Measurements from ENCODE around the gene PPP2R5C. TPM values are rescaled to one million over a fixed set of nuclear protein-coding genes. Genes with fewer than 3 reads are reported as not detected.
A peak's percentile ranks its signal among the peaks of the same experiment; 100 is the strongest.

PPP2R5C gene
- polyA plus RNA-seq, 1 donor from 2014 or later = 106 TPM

GRCh38 chr14:101869217-101869616 lies 107.7 kb downstream of the PPP2R5C start:
- H3K36me3 Mint-ChIP-seq = peaks cover 4% of the 10 kb centered on the region
- H3K4me3 Mint-ChIP-seq = no peak overlapping the region
- no peaks in the 10 kb centered on the region for H3K9me3 Mint-ChIP-seq
- H3K4me1 Mint-ChIP-seq = peaks cover 20 to 29% (median 24%) of the 10 kb centered on the region in 3 donors
- H3K27me3 Mint-ChIP-seq = no peaks in the 10 kb centered on the region
- H3K27ac Mint-ChIP-seq = no peak overlapping the region

GRCh38 chr14:101870273-101870939 lies 108.9 kb downstream of the PPP2R5C start:
- Mint-ChIP-seq H3K27ac (no peak overlapping the region), H3K4me1 (peaks cover 24 to 37% (median 26%) of the 10 kb centered on the region in 3 donors), H3K9me3 (no peaks in the 10 kb centered on the region), H3K36me3 (peaks cover 4% of the 10 kb centered on the region), H3K27me3 (no peaks in the 10 kb centered on the region), H3K4me3 (no peak overlapping the region)

GRCh38 chr14:101872346-101872745 lies 110.8 kb downstream of the PPP2R5C start:
- Mint-ChIP-seq H3K27ac (peak overlapping the region in 1 of 3 donors; percentile 69), H3K4me1 (peaks cover 36 to 50% (median 36%) of the 10 kb centered on the region in 3 donors), H3K4me3 (no peak overlapping the region), H3K27me3 (no peaks in the 10 kb centered on the region), H3K9me3 (no peaks in the 10 kb centered on the region), H3K36me3 (peaks cover 4% of the 10 kb centered on the region)

GRCh38 chr14:101873076-101873825 lies 111.7 kb downstream of the PPP2R5C start:
- H3K4me1 Mint-ChIP-seq = peaks cover 36 to 56% (median 41%) of the 10 kb centered on the region in 3 donors
- no peaks in the 10 kb centered on the region for H3K27me3 Mint-ChIP-seq
- H3K36me3 Mint-ChIP-seq = peaks cover 5% of the 10 kb centered on the region
- peak overlapping the region in 1 of 4 donors; percentile 33 for H3K4me3 Mint-ChIP-seq
- peak overlapping the region; percentile 15 to 76 (median 69) for H3K27ac Mint-ChIP-seq
- no peaks in the 10 kb centered on the region for H3K9me3 Mint-ChIP-seq

- Mint-ChIP-seq H3K9me3 (no peaks in the 10 kb centered on the region), H3K4me1 (peaks cover 36 to 60% (median 44%) of the 10 kb centered on the region in 3 donors), H3K36me3 (peaks cover 5% of the 10 kb centered on the region), H3K27me3 (no peaks in the 10 kb centered on the region), H3K27ac (peak overlapping the region; percentile 15 to 77 (median 27)), H3K4me3 (peak overlapping the region in 1 of 4 donors; percentile 43)
These were observed 112.5 kb downstream of the PPP2R5C start for GRCh38 chr14:101873991-101874390.

GRCh38 chr14:101875041-101875726 lies 113.7 kb downstream of the PPP2R5C start:
- peak overlapping the region; percentile 88 to 98 (median 94) for H3K27ac Mint-ChIP-seq
- H3K9me3 Mint-ChIP-seq = no peaks in the 10 kb centered on the region
- no peaks in the 10 kb centered on the region for H3K27me3 Mint-ChIP-seq
- peaks cover 5% of the 10 kb centered on the region for H3K36me3 Mint-ChIP-seq
- H3K4me1 Mint-ChIP-seq = peaks cover 36 to 64% (median 51%) of the 10 kb centered on the region in 3 donors
- H3K4me3 Mint-ChIP-seq = peak overlapping the region in 3 of 4 donors; percentile 43 to 93 (median 63)

- H3K4me1 Mint-ChIP-seq = peaks cover 34 to 62% (median 52%) of the 10 kb centered on the region in 3 donors
- peak overlapping the region; percentile 88 to 98 (median 94) for H3K27ac Mint-ChIP-seq
- no peaks in the 10 kb centered on the region for H3K9me3 Mint-ChIP-seq
- no peaks in the 10 kb centered on the region for H3K27me3 Mint-ChIP-seq
- H3K36me3 Mint-ChIP-seq = peaks cover 5% of the 10 kb centered on the region
- H3K4me3 Mint-ChIP-seq = peak overlapping the region; percentile 43 to 93 (median 66)
These were observed 114.4 kb downstream of the PPP2R5C start for GRCh38 chr14:101875727-101876554.

- peak overlapping the region; percentile 88 to 98 (median 94) for H3K27ac Mint-ChIP-seq
- H3K27me3 Mint-ChIP-seq = no peaks in the 10 kb centered on the region
- H3K36me3 Mint-ChIP-seq = peaks cover 5% of the 10 kb centered on the region
- peak overlapping the region; percentile 43 to 93 (median 66) for H3K4me3 Mint-ChIP-seq
- no peaks in the 10 kb centered on the region for H3K9me3 Mint-ChIP-seq
- peaks cover 30 to 59% (median 51%) of the 10 kb centered on the region in 3 donors for H3K4me1 Mint-ChIP-seq
These were observed 115.0 kb downstream of the PPP2R5C start for GRCh38 chr14:101876555-101876938.

GRCh38 chr14:101877766-101878165 lies 116.3 kb downstream of the PPP2R5C start:
- H3K4me3 Mint-ChIP-seq = peak overlapping the region in 3 of 4 donors; percentile 22 to 81 (median 35)
- peak overlapping the region; percentile 88 to 98 (median 94) for H3K27ac Mint-ChIP-seq
- H3K36me3 Mint-ChIP-seq = peaks cover 3% of the 10 kb centered on the region
- no peaks in the 10 kb centered on the region for H3K9me3 Mint-ChIP-seq
- H3K27me3 Mint-ChIP-seq = no peaks in the 10 kb centered on the region
- H3K4me1 Mint-ChIP-seq = peaks cover 31 to 56% (median 48%) of the 10 kb centered on the region in 3 donors

GRCh38 chr14:101878211-101878821 lies 116.8 kb downstream of the PPP2R5C start:
- peaks cover 3% of the 10 kb centered on the region for H3K36me3 Mint-ChIP-seq
- H3K4me3 Mint-ChIP-seq = peak overlapping the region in 3 of 4 donors; percentile 35 to 81 (median 41)
- H3K4me1 Mint-ChIP-seq = peaks cover 31 to 53% (median 43%) of the 10 kb centered on the region in 3 donors
- no peaks in the 10 kb centered on the region for H3K9me3 Mint-ChIP-seq
- H3K27ac Mint-ChIP-seq = peak overlapping the region; percentile 74 to 94 (median 88)
- no peaks in the 10 kb centered on the region for H3K27me3 Mint-ChIP-seq

GRCh38 chr14:101878822-101879528 lies 117.5 kb downstream of the PPP2R5C start:
- Mint-ChIP-seq H3K27me3 (no peaks in the 10 kb centered on the region), H3K4me3 (peak overlapping the region in 2 of 4 donors; percentile 41 to 63), H3K4me1 (peaks cover 27 to 50% (median 41%) of the 10 kb centered on the region in 3 donors), H3K27ac (peak overlapping the region; percentile 43 to 88 (median 74)), H3K36me3 (peaks cover 6% of the 10 kb centered on the region), H3K9me3 (no peaks in the 10 kb centered on the region)

- H3K27me3 Mint-ChIP-seq = no peaks in the 10 kb centered on the region
- H3K36me3 Mint-ChIP-seq = peaks cover 9% of the 10 kb centered on the region
- peak overlapping the region in 1 of 4 donors; percentile 66 for H3K4me3 Mint-ChIP-seq
- H3K4me1 Mint-ChIP-seq = peaks cover 24 to 47% (median 38%) of the 10 kb centered on the region in 3 donors
- H3K27ac Mint-ChIP-seq = peak overlapping the region; percentile 6 to 72 (median 39)
- no peaks in the 10 kb centered on the region for H3K9me3 Mint-ChIP-seq
These were observed 118.2 kb downstream of the PPP2R5C start for GRCh38 chr14:101879529-101880336.

All from IgD-negative memory B cell (primary cell).